ENCODE measurements around the gene MAPK8IP1.

MAPK8IP1 gene

GRCh38 chr11:45930031-45930794, 44.8 kb downstream of the MAPK8IP1 start:
- intact Hi-C loops (cut with DNase I) = no loop called here
- DNase-seq = peak in 20 of 42 donors; percentile 29 to 74 (median 52)

DNA sequence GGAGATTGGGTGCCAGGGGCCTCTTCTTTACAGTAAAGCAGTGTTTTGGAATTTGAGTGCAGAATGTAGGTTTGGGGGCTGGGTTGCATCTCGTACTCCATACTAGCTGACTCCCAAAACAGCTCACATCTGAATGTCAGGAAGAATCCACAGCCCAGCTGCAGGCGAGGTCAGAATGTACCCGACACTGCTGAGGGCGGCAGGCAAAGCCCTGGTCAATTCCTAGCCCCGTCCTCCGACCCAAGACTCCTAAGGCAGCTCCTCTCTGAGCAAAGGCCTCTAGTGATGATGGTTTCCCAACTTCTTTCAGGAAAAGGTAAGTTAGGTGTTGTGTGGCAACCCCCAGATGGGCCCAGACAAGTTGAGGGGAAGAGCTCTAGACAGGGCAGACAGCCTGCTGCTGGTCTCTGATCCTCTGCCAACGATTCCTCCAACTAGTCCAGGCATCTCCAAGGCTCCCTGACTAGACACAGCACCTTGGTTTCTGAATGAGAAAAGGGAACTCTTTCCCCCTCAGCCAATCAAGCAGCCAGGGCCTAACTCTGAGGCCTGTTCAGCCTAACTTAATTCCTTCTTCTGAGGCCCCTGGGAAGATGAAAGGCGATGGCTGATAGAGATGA, 45.6 kb downstream of the MAPK8IP1 start:
- DNase-seq = peak in 2 of 42 donors; percentile 13 to 22
- intact Hi-C loops (cut with DNase I) = no loop called here

DNA sequence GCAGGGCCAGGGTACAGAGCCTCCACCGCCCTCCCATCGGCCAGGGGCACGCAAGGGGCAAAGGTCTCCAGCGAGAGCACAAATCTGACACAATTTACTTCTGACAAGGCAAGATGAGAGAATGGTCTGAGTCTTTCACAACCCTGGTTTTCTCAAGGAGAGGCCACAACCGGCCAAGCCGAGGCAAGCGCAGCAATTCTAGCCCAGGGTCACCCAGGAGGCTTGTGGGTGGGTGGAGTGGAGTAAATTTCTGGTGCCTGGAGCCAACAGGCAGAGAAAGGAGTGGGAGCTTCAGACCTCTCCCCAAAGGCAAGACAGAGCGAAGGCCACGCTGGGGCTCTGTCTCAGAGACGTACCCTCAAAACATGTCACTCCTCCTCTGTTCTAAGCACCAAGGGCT, 46.3 kb downstream of the MAPK8IP1 start:
- peak in 2 of 42 donors; percentile 9 to 16 for DNase-seq
- intact Hi-C loops (cut with DNase I) = no loop called here

DNA sequence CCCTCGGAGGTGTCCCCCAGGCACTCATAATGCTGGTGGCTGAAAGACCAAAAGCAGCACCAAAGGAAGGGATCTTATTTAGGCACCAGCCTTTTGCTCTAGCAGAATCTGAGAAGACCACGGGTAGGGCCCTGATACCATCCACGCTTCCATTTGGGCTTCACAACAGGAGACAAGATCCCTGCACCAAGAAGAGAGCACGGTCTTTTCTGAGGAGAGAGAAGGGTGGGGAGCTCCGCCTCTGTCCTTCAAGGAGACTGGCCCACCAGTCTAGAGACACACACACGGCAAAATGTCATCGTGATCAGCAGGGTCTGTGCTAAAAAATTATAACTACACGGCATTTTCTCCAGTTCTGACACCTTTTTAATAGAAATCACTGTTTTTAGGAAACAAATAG, 46.8 kb downstream of the MAPK8IP1 start:
- DNase-seq = peak in 1 of 42 donors; percentile 5
- intact Hi-C loops (cut with DNase I) = no loop called here

DNA sequence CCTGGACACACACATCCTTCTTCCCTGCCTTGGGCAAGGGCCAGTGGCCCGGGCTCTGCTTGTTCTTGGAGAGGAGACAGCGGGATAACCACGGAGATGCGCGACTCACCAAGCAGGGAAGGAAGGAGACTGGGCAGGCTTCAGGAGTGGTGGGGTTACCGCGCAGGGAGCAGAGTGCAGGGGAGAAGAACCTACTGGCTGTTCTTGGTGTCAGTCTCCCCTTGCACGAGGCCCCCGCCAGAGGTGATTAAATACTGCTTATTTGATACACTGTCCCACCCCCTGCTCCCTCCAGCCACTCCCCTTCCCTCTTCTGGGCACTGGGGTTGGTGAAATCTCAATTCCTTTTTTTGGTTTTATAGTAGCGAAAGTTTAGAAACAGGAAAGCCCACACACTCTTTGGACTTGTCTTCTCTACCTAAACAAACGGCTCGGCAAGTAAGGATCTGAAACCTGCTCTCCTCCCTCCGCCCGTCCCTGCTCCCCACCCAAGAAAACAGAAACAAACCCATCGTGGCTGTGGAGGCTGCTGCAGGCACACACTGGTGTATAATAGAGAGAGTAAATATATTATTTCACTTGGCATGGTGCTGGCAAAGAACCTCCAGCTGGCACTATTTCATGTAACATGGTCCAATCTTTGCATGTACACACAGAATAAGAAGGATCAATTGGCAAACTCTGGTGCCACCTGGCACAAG, 47.8 kb downstream of the MAPK8IP1 start:
- intact Hi-C loops (cut with DNase I) = no loop called here
- DNase-seq = peak in 3 of 42 donors; percentile 16 to 24 (median 21)

GRCh38 chr11:45933846-45934579, 48.6 kb downstream of the MAPK8IP1 start:
- intact Hi-C loops (cut with DNase I) = no loop called here
- peak in 3 of 42 donors; percentile 23 to 28 (median 26) for DNase-seq

DNA sequence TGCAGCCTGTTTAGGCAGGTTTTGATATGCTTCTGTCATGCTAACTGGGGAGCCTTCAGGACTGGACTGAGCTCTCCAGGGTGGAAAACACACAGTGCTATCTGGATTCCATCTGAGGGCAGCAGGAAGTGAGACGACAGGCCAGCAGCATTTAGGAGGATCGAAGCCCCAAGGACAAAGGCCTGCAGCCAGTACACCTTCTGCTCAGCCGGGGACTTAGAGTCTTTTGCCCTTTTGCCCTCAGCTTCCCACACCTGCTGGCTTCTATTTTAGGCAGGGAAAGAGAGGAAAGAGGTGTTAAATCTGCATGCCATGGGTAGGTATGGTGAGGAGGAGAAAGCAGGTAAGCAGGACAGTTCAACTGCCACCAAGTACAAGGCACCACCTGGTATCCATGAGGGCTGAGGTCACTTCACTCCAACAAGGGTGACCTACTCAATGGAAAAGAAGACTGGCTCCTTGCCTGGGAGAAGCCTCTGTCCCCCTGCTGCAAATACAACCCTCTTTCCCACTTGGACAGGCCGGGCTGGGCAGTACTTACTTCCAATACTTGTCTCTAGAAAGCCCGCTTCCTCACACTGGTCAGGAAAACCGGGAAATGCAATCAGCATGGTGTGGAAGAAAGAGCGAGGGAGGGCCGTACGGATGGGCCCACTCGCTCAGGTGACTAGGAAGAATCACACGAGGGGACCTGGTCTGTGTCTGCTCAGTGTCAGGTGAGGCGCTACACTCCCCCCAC, 49.3 kb downstream of the MAPK8IP1 start:
- intact Hi-C loops (cut with DNase I) = no loop called here
- DNase-seq = peak in 2 of 42 donors; percentile 13 to 23

GRCh38 chr11:45935349-45936064, 50.1 kb downstream of the MAPK8IP1 start:
- intact Hi-C loops (cut with DNase I) = no loop called here
- peak in 1 of 42 donors; percentile 11 for DNase-seq

GRCh38 chr11:45936511-45937054, 51.1 kb downstream of the MAPK8IP1 start:
- no peak for DNase-seq
- intact Hi-C loops (cut with DNase I) = no loop called here

- intact Hi-C loops (cut with DNase I) = no loop called here
- DNase-seq = no peak
Measured at GRCh38 chr11:45937916-45938315, 52.5 kb downstream of the MAPK8IP1 start.

GRCh38 chr11:45939836-45940235, 54.4 kb downstream of the MAPK8IP1 start:
- no peak for DNase-seq
- intact Hi-C loops (cut with DNase I) = no loop called here

GRCh38 chr11:45941285-45941684, 55.8 kb downstream of the MAPK8IP1 start:
- DNase-seq = no peak
- intact Hi-C loops (cut with DNase I) = no loop called here

GRCh38 chr11:45942381-45942780, 56.9 kb downstream of the MAPK8IP1 start:
- intact Hi-C loops (cut with DNase I) = no loop called here

GRCh38 chr11:45945397-45945999, 60.0 kb downstream of the MAPK8IP1 start:
- intact Hi-C loops (cut with DNase I) = no loop called here
- DNase-seq = no peak

More at GRCh38 chr11:45942381-45942780, 56.9 kb downstream of the MAPK8IP1 start:
- DNase-seq = no peak

DNA sequence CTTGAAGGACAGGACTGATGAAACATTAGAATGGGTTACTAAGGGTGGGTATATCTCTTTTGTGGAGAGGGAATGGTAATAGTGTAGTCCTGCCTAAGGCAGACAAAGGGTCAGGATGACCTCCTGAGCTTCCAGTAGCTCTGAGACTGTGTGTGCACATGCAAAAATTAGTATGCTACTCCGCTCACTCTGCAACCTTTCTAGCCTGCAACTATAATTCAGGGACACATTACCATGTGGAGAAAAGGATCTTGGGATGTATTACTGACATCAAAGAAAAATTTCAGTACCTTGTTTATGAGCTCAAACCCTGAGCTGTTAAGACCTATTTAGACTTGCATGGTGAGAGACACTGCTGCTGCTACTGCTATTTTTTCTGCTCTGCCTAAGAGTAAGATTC, 62.4 kb downstream of the MAPK8IP1 start:
- DNase-seq = no peak
- intact Hi-C loops (cut with DNase I) = no loop called here

- peak in 13 of 42 donors; percentile 21 to 70 (median 47) for DNase-seq
- intact Hi-C loops (cut with DNase I) = no loop called here
Measured at GRCh38 chr11:45948356-45948755, 62.9 kb downstream of the MAPK8IP1 start.

DNA sequence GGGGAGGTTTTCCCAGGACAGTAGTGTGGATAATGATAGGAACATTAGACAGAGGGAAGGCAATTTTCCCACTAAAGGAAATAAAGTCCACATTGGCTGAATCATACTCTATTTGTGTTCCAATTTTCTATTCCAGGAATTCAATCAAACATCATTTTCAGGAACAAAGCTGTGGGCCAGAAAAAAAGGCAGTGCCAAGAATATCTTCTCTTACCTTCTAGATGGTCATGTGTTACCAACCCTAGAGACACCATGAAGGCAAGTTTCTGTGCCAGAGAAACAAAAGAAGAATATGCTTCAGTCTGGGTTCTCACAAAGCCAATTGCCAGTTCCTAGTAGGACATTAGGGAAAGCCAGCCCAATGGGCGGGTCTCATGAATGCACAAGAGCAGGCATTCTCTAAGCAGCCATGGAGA, 64.5 kb downstream of the MAPK8IP1 start:
- intact Hi-C loops (cut with DNase I) = no loop called here
- DNase-seq = peak in 6 of 42 donors; percentile 16 to 56 (median 38)
